Activated CD8-positive, alpha-beta memory T cell treated with anti-CD3 and anti-CD28 coated beads, Interleukin-2, amount 10 ng/mL, durations not matched to agents 7 days and 5 days (primary cell): ENCODE results near the gene SELENOS. TPM values are rescaled to one million over a fixed set of nuclear protein-coding genes. Genes with fewer than 3 reads are reported as not detected.
A peak's percentile ranks its signal among the peaks of the same experiment; 100 is the strongest.

ENCODE experiments used
- ATAC-seq: fragments of 150-1000 bp; cut with Tn5 transposase; one replicate; pipeline ENCODE4 v1.10.0; 2021; ENCODE audit warnings: moderate library complexity
- CTCF ChIA-PET: fragments of 350-600 bp; sonication (Branson Sonifier 250); formaldehyde crosslinking; loops from one replicate; lab custom pipeline; 2021; ENCODE audit warnings: antibody characterized with exemption; lab: Charles Lee
- DNase-seq: peaks from one replicate; pipeline ENCODE4 v3.0.0-alpha.2; 2020
- H3K27ac Mint-ChIP-seq: one replicate; pipeline ENCODE4 v1.8.0; 2021; ENCODE audit warnings: mild to moderate bottlenecking, mixed read lengths
- H3K27me3 Mint-ChIP-seq: one replicate; pipeline ENCODE4 v1.8.0; 2021; ENCODE audit warnings: mixed read lengths
- H3K36me3 Mint-ChIP-seq: one replicate; pipeline ENCODE4 v1.8.0; 2021; ENCODE audit warnings: mild to moderate bottlenecking, mixed read lengths
- H3K4me1 Mint-ChIP-seq: one replicate; pipeline ENCODE4 v1.8.0; 2021; ENCODE audit warnings: mixed read lengths
- H3K4me3 Mint-ChIP-seq: one replicate; pipeline ENCODE4 v1.8.0; 2021; ENCODE audit warnings: mild to moderate bottlenecking, moderate library complexity, mixed read lengths
- H3K9me3 Mint-ChIP-seq: one replicate; pipeline ENCODE4 v1.8.0; 2022; ENCODE audit warnings: low read depth, mixed read lengths
- total RNA-seq, 2 experiments: library from RNA; stranded (reverse); gene quantifications; one replicate each; pipeline ENCODE4 v1.2.3, GENCODE V29; 2021

SELENOS gene
- total RNA-seq, 2 experiments from 2014 or later = 33.1 to 49.0 TPM

DNA sequence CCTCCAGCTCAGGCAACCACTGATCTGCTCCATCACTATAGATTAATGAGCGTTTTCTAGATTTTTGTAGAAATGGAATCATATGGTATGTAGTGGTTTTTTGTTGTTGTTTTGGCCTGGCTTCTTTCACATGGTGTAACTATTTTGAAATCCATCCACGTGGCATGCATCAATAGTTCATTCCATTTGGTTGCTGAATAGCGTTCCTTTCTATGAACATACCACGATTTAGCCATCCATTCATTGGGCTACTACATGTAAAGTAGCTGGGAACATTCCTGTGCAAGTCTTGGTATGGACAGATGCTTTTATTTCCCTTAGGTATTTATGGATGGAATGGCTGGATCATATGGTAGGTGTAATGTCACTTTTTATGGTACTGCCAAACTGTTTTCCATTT, 14.7 kb downstream of the SELENOS start:
- CTCF ChIA-PET = interaction anchor here (0.6 to 3.3 kb wide), 7 partner anchors 14 to 254 kb away, joined by 3 to 27 read pairs (median 5); no protein-coding TSS in a partner anchor
- Mint-ChIP-seq H3K27me3 (peaks cover 21% of the 10 kb centered on the region), H3K9me3 (no peaks in the 10 kb centered on the region), H3K27ac (no peak overlapping the region), H3K36me3 (no peaks in the 10 kb centered on the region), H3K4me1 (peaks cover 12% of the 10 kb centered on the region), H3K4me3 (no peak overlapping the region)
- no peak for DNase-seq
- no peak for ATAC-seq

DNA sequence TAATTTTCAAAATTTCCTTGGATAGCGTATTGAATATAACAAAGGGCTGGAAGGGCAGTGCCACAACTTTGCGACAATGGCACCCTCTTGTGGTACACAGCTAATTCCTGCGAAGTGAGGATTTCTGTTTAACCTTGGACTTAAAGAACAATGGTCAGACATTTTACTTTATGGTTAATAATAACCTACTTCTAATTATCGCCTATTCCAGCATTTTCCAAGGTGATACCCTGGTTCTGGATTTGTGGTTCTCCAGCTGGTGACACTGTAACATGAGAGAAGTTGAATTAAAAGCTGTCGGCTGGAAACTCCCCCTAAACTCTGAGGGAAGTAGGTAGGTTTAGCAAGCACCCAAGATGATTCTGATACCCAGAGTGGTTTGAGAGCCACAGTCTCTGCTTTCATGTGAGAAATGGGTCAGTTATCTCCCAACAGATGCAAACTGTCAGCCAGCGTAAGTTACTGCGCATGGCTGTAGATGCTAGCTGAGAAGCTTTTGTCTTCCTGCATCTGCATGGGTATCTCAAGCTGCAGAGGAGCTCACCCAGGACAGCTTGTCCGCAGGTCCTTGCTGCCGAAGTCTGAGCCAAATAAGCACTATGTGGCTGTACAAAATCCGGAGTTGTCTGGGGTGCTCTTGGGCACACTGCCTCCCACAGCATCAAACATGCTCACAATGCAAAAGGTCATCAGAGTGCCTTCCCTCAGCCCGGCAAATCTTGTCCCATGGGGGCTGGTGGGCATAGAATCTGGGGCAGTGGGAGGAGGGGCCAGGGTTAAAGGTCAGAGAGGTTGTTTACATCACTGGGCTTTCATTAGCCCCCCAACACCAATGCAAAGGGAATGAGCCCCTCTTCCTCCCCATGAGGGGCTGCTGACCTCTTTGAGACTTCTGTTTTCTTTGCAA, 18.8 kb downstream of the SELENOS start:
- H3K27ac Mint-ChIP-seq = no peak overlapping the region
- no peak overlapping the region for H3K4me3 Mint-ChIP-seq
- no peaks in the 10 kb centered on the region for H3K36me3 Mint-ChIP-seq

DNA sequence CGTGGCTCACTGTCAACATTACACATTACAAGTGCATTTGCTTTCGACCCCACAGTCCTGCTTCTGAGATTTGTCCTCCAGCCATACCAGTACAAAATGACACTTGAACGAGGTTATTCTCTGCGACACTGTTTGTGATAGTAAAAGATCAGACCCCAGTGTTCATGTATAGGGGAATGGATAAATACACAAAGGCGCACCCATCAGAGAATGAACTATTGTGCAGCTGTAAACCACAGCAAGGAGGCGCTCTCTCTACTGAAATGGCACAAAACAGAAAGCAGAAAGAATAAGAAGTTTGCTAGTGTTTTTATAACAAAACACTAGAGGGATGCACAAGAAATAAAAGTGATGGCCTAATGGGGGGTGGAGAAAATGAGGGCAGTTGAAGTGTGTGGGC, 20.5 kb downstream of the SELENOS start:
- Mint-ChIP-seq H3K27me3 (peaks cover 21% of the 10 kb centered on the region), H3K4me1 (peaks cover 43% of the 10 kb centered on the region), H3K36me3 (no peaks in the 10 kb centered on the region), H3K9me3 (no peaks in the 10 kb centered on the region), H3K4me3 (no peak overlapping the region), H3K27ac (no peak overlapping the region)
- CTCF ChIA-PET = interaction anchor here (1.0 to 20.8 kb wide), 13 partner anchors 11 to 247 kb away, joined by 3 to 244 read pairs (median 20); no protein-coding TSS in a partner anchor
- DNase-seq (no peak), ATAC-seq (no peak)

More for the DNA sequence above, 18.8 kb downstream of the SELENOS start:
- ATAC-seq (peak; percentile 71), DNase-seq (peak; percentile 69)
- H3K4me1 Mint-ChIP-seq = peaks cover 34% of the 10 kb centered on the region
- no peaks in the 10 kb centered on the region for H3K9me3 Mint-ChIP-seq
- CTCF ChIA-PET = interaction anchor here (0.7 to 20.8 kb wide), 34 partner anchors 9 to 908 kb away, joined by 3 to 244 read pairs (median 5); partner anchors contain the start of genes LRRK1 and SNRPA1
- H3K27me3 Mint-ChIP-seq = peaks cover 21% of the 10 kb centered on the region

DNA sequence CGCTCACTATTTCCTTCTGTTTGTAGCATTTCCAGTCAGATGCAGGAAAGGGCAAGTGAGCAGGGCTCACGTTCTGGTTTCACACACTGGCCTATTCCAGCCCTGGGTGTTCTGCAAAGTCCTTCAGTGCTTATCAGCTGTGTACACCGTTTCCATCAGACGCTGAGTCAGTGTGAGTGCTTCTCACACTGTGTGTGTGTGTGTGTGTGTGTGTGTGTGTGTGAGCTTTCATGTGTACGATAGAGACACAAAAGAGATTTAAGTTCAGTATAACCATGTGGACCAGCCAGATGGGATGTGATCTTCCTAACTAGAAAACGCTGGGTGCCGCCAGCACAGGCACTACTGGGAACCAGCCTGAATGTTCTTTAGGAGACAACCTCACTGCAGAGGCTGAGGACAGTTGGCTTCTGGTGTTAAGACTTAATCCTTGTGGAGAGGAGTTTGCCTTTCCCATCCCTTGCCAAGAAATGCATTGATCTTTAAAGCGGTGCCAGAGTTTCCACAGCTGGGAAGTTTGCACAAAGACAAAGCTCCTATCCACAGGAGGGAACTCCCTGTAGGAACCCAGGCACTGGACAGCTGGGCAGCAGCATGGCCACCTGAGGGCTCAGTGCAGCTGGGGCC, 21.6 kb downstream of the SELENOS start:
- Mint-ChIP-seq H3K4me1 (peaks cover 43% of the 10 kb centered on the region), H3K36me3 (peaks cover 1% of the 10 kb centered on the region), H3K9me3 (no peaks in the 10 kb centered on the region), H3K4me3 (no peak overlapping the region), H3K27me3 (peaks cover 21% of the 10 kb centered on the region), H3K27ac (peak overlapping the region; percentile 44)
- DNase-seq = no peak
- CTCF ChIA-PET = interaction anchor here (1.1 to 20.8 kb wide), 13 partner anchors 12 to 246 kb away, joined by 3 to 244 read pairs (median 20); no protein-coding TSS in a partner anchor
- no peak for ATAC-seq

DNA sequence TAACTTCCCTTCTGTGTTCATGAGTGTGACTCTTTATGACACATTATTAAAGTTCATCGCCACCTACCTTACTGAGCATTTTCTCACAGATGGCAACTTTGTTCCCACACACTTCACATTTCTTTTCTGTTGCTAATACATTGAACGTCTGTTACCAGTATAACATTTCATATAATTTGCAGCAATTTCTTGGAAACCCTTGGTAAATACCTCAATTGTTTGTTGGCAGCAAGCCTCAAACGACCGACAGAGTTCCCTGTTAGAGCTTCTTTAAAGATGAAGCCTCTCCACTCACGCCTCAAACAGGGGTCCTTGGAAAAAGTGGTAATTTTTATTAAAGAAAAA, 22.3 kb downstream of the SELENOS start:
- peaks cover 46% of the 10 kb centered on the region for H3K4me1 Mint-ChIP-seq
- H3K27ac Mint-ChIP-seq = no peak overlapping the region
- H3K36me3 Mint-ChIP-seq = peaks cover 8% of the 10 kb centered on the region
- no peak for ATAC-seq
- CTCF ChIA-PET = interaction anchor here (1.7 to 20.8 kb wide), 9 partner anchors 11 to 246 kb away, joined by 4 to 244 read pairs (median 48); no protein-coding TSS in a partner anchor
- no peaks in the 10 kb centered on the region for H3K9me3 Mint-ChIP-seq
- H3K4me3 Mint-ChIP-seq = no peak overlapping the region
- peaks cover 15% of the 10 kb centered on the region for H3K27me3 Mint-ChIP-seq
- DNase-seq = no peak

DNA sequence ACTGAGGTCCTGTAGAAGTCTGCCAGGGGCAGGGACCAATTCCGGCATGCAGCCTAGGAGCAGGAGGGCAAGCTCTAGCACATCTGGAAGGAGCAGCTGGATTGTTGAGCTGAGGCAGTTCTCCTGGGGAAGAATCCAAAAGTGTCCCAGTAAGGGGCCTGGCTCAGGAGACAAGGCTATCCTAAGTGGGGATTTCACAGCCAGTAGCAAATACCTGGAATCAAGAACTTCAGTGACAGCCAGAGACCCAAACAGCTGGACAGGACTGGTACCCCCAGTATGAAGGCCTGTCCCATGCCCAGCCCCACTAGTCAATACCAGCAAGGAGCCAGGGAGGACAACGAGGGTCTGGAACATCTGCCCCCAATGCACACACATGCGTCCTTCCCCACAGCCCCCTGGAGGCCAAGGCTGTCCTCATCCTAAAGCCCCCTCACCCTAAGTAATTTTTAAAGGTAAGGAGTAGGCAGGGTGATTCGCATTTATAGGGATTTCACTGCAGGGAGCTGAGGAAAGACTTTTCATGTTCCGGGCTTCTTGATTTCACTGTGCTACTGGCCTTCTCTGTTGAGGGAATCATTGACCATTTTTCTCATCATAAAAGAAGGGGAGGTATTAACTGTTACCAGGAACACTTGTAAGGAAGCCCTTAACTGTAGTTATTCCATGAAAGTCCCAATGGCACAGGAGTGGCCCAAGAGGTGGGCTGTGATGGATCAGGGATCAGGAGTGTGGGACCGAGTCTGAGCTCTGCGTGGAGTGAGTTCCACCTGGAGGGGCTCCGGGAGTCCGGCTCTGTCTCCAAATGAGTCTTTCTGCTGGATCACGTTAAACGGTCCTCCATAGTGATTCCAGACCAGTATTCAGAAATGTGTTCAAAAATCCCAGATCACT, 22.9 kb downstream of the SELENOS start:
- H3K9me3 Mint-ChIP-seq = no peaks in the 10 kb centered on the region
- peaks cover 53% of the 10 kb centered on the region for H3K4me1 Mint-ChIP-seq
- CTCF ChIA-PET = interaction anchor here (1.0 to 20.8 kb wide), 9 partner anchors 11 to 245 kb away, joined by 4 to 244 read pairs (median 20); no protein-coding TSS in a partner anchor
- DNase-seq (no peak), ATAC-seq (no peak)
- H3K36me3 Mint-ChIP-seq = peaks cover 14% of the 10 kb centered on the region
- H3K27ac Mint-ChIP-seq = no peak overlapping the region
- peaks cover 11% of the 10 kb centered on the region for H3K27me3 Mint-ChIP-seq
- H3K4me3 Mint-ChIP-seq = no peak overlapping the region

DNA sequence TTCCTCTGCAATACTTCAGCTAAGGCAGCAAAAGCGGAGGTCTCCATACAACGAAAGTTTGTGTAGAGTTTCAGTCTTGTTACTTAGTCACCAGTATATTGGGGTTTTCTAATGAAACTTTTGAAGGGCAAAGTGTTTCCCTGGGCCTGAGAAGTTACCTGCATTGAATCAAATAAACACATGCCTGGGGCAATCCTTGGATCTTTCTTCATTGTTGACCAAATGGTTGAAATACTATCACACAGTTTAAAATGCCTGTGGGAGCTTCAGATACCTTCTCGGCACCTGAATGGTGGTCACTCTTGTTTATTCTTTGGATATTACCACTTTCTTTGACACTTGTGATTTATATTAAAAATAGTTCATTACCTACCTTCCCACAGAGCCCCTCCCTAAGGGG, 24.4 kb downstream of the SELENOS start:
- peak overlapping the region; percentile 89 for H3K27ac Mint-ChIP-seq
- CTCF ChIA-PET = interaction anchor here (0.9 to 20.8 kb wide), 6 partner anchors 9 to 243 kb away, joined by 3 to 244 read pairs (median 62); no protein-coding TSS in a partner anchor
- DNase-seq = peak; percentile 39
- no peaks in the 10 kb centered on the region for H3K9me3 Mint-ChIP-seq
- peaks cover 19% of the 10 kb centered on the region for H3K36me3 Mint-ChIP-seq
- H3K4me3 Mint-ChIP-seq = peak overlapping the region; percentile 85
- peaks cover 62% of the 10 kb centered on the region for H3K4me1 Mint-ChIP-seq
- H3K27me3 Mint-ChIP-seq = no peaks in the 10 kb centered on the region
- ATAC-seq = no peak

DNA sequence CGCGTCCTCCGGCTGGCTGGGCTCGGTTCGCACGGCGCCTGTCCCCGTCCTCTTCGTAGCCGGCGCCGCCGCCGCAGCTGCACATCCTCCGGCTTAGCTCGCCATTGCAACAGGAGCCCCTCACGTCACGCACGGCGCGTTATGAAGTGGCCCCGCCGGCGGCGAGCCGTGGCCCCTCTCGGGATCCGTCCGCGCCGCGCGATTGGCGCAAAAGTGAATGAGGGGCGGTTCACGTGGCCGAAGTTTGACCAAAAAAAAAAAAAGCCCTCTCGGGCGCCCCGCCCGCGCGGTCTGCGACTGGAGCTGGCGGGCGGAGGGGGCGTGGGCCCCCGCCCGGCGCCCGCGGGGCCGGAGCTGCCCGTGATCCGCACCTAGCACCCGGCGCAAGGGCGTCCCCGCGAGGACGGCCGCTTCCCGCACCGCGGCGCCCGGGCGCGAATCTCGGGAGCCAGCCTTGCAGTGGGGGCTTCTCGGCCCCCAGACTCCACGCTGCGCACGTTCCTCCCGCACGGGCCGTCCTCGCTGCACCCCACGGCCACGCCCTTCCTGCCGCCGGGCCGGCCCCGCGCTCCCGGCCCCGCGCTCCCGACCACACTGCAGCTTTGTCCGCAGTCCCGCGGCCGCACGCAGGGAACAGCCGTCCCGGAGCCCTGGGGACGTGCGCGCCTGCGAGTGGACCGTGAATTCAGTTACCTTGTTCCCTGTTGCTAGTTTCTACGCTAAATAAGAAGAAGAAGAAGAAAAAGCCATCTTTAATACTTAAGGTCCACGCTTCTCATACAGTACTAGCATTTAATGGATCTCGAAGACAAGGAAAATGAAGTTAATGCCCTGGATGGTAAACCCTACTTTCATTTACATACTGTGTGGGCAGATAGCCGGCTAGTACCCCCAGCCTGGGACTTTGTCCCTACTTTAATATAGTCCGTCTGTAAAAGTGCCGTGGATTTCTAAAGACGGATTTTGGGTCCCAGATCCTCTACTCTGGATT, 25.2 kb downstream of the SELENOS start, which contains the start of gene CHSY1:
CHSY1 (minus strand) TSS at position 219 of the 991 bp plus-strand sequence. CDS start 592 bp downstream, outside the sequence.
- DNase-seq = peak; percentile 92
- Mint-ChIP-seq H3K9me3 (no peaks in the 10 kb centered on the region), H3K36me3 (peaks cover 21% of the 10 kb centered on the region), H3K27ac (peak within 1 kb of the TSS; percentile 89), H3K4me3 (peak within 1 kb of the TSS; percentile 85), H3K4me1 (peaks cover 69% of the 10 kb centered on the region), H3K27me3 (no peaks in the 10 kb centered on the region)
- ATAC-seq = peak; percentile 82
- CTCF ChIA-PET = interaction anchor here (0.7 to 20.8 kb wide), 17 partner anchors 8 to 654 kb away, joined by 3 to 244 read pairs (median 4); no protein-coding TSS in a partner anchor

DNA sequence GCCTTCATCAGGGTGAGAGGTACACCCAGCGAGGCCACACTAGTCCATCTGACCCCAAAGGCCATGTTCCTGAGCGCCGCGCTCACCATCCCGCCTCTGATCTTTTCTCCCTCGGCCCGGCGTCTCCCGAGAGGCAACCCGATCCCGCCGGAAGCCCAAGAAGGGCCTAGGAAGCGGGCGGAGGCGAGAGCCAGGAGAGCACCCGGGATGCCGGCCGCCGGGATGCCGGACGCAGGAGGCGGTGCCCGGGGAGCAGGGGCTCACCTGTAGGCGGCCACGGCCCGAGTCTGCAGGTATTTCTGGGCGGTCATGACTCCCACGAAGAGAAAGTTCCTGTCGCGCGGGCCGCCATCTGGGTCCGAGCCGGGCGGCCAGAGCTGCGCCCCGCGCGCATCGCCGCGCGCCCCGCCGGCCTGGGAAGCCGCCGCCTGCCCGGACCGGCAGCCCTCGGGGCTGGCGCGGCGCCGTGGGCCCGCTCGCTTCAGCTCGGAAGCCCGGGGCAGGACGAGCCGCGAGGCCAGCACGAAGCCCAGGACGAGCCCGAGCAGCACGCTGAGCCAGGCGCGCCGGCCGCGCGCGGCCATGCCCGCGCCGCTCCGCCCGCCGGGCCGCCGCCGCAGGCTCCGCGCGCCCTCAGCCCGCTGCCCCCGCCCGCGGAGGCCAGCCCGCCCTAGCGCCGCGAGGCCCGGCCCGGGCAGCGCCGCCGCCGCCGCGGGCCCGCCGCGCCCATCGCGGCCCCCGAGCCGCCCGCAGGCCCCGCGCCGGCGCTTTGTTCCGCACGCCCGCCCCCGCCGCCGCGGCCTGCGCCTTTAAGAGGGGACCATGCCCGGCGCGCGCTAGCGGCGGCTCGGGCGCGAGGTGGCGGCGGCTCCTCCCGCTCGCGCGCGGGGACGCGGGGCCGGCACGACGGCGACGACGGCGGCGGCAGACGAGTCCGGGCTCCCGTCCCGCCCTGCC, 26.1 kb downstream of the SELENOS start:
- CTCF ChIA-PET = interaction anchor here (0.7 to 20.8 kb wide), 18 partner anchors 7 to 246 kb away, joined by 3 to 244 read pairs (median 4); no protein-coding TSS in a partner anchor
- Mint-ChIP-seq H3K4me3 (peak overlapping the region; percentile 80), H3K9me3 (no peaks in the 10 kb centered on the region), H3K27me3 (no peaks in the 10 kb centered on the region), H3K36me3 (peaks cover 31% of the 10 kb centered on the region), H3K27ac (peak overlapping the region; percentile 85), H3K4me1 (peaks cover 72% of the 10 kb centered on the region)
- DNase-seq = peak; percentile 43
- peak; percentile 31 for ATAC-seq

DNA sequence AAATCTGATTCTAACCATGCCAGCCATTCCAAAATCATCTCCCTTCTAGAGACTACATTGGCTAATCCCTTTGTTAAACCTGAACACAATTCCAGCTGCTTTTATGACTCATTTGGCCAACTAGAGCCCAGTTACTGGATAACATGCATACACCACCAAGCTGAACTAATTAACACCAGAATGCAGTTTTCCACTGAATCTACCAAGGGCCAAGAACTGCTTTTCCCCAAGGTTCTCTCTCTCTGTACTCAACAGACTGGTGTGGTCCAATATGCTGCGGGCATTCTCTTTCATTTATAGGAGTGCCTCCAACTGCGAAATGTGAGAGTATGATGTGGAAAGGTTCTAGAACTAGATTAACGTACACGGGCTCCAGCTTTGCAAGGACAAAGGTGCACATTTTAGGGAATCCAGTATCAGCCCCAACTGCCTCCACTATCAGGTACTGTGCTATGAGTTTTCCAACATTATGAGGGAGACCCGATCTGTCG, 26.9 kb downstream of the SELENOS start:
- CTCF ChIA-PET = interaction anchor here (0.9 to 20.8 kb wide), 7 partner anchors 9 to 245 kb away, joined by 3 to 244 read pairs (median 5); no protein-coding TSS in a partner anchor
- Mint-ChIP-seq H3K36me3 (peaks cover 38% of the 10 kb centered on the region), H3K27me3 (no peaks in the 10 kb centered on the region)

More for the DNA sequence above, 26.9 kb downstream of the SELENOS start:
- DNase-seq (no peak), ATAC-seq (no peak)
- H3K9me3 Mint-ChIP-seq = no peaks in the 10 kb centered on the region
- H3K27ac Mint-ChIP-seq = peak overlapping the region; percentile 85
- H3K4me3 Mint-ChIP-seq = peak overlapping the region; percentile 80
- H3K4me1 Mint-ChIP-seq = peaks cover 75% of the 10 kb centered on the region
